GOT3 (cell line): Measurements from ENCODE around the gene CBL.
"Not testable (repeated sequence)": the region's sequence is repeated elsewhere in the genome, so short reads cannot be mapped to it uniquely, and the experiment has no call there.

ENCODE experiments used
- DNase-seq: peaks from one replicate; lab custom pipeline; 2025; ENCODE audit warnings: mixed read lengths; lab: John Stamatoyannopoulos, UW

Gene CBL

GRCh38 chr11:119218141-119218878 is 12.2 kb downstream of the CBL start:
- no peak for DNase-seq

DNA sequence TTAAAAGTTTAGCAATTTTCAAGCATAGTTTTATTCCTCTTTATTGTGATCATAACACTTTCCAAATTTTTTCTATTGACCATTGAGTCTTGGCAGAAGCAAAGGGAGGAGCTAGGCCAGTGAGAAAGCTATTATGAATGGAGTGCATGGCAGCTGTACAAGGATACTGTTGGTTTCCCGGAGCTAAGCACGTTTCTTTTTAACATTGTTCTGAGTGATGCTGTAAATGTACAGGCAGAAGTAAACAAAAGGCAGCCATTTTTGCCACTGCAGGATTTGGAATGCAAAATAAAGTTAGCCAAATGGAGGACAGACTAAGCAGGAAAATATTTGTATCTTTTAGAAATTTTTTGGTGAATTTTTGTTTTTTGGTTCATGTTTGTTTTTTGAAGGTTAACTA is 16.2 kb downstream of the CBL start:
- DNase-seq: no peak

DNA sequence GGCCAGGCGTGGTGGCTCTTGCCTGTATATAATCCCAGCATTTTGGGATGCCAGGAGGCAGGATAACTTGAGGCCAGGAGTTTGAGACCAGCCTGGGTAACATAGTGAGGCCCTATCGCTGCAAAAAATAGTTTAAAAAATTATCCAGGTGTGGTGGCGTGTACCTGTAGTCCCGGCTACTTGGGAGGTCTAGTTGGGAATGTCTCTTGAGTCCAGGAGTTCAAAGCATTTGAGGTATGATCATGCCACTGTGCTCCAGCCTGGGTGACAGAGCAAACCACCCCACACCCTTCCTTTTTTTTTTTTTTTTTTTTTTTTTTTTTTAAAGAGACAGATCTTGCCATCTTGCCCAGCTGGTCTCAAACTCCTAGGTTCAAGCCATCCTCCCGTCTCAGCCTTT is 16.8 kb downstream of the CBL start:
- DNase-seq: no peak

DNA sequence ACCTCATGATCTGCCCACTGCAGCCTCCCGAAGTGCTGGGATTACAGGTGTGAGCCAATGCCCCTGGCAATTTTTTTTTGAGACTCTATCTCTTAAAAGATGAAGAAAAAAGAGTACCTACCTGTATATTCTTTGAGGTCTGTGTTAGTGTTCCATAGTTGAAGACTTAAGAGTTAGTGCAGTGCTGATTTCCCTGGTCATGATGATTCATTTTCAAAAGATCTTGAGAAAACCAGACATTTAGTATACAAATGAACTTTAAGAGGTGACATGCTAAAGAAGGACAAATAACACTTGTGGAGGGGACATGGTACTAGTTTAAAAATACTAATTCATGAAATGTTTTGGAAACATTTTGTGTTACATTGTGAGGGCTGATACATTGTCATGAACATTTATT is 17.7 kb downstream of the CBL start:
- no peak for DNase-seq

DNA sequence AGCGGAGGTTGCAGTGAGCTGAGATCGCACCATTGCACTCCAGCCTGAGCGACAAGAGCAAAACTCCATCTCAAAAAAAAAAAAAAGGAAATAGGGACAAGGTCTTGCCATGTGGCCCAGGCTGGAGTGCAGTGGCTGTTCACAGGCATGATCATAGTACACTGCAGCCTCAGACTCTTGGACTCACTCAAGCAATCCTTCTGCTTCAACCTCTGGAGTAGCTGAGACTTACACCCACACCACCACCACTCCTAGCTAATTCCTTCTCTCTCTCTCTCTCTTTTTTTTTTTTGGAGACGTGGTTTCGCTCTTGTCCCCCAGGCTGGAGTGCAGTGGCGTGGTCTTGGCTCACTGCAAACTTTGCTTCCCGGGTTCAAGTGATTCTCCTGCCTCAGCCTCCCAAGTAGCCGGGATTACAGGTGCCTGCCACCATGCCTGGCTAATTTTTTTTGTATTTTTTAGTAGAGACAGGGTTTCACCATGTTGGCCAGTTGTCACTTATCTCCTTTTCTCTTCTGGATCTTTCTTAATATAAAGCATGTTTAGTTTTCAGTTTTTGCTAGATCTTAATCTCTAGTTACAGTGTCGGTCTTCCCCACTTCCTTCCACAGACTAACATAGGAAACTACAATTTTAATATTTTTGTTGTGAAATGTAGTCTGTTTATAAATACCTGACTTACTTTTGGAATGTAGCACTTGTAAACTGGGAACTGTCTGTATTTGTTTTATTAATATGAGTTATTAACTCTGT is 22.6 kb downstream of the CBL start:
- not testable (repeated sequence) for DNase-seq

- no peak for DNase-seq
Measured at GRCh38 chr11:119229288-119229672, 23.1 kb downstream of the CBL start.

- DNase-seq: no peak
Measured at GRCh38 chr11:119229741-119230140, 23.6 kb downstream of the CBL start.

GRCh38 chr11:119236490-119236889 is 30.4 kb downstream of the CBL start:
- no peak for DNase-seq

DNA sequence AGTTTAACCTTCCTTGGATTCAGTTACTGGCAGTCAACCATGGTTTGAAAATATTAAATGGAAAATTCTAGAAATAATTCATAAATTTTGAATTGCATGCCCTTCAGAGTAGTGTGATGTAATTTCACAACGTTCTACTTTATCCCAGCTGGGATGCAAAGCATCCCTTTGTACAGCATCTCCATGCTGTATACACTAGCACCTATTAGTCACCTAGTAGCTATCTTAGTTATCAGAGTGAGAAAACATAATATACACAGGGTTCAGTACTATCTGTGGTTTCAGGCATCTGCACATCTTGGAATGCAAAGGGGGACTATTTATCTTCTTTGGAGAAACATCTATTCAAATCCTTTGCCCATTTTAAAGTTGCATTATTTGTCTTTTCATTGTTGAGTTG is 30.8 kb downstream of the CBL start:
- no peak for DNase-seq

- DNase-seq: no peak
Measured at GRCh38 chr11:119237515-119237914, 31.4 kb downstream of the CBL start.

GRCh38 chr11:119248750-119249670 is 42.9 kb downstream of the CBL start:
- no peak for DNase-seq

DNA sequence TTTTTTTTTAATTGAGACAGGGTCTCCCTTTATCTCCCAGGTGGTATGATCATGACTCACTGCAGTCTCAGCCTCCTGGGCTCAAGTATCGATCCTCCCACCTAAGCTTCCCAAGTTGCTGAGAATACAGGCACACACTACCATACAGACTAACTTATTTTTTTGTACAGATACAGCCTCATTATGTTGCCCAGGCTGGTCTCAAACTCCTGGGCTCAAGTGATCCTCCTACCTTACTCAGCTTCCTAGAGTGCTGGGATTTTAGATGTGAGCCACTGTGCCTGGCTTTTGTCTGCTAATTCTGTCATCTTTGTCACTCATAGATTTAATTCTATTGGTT is 43.5 kb downstream of the CBL start:
- DNase-seq: no peak

- no peak for DNase-seq
Measured at GRCh38 chr11:119251114-119251513, 45.0 kb downstream of the CBL start.

DNA sequence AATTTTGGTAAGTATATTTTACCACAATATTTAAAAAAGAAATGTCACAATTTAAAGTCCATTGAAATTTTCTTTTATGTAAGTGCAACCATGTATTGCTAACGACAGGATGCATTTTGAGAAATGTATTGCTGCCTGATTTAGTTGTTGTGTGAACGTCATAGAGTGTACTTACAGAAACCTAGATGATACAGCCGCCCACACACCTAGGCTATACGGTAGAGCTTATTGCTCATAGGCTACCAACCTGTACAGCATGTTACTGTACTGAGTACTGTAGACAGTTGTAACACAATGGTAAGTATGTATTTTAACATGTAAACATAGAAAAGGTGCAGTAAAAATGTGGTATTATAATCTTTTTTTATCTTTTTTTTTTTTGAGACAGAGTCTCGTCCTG is 48.1 kb downstream of the CBL start:
- DNase-seq: no peak

GRCh38 chr11:119258180-119258579 is 52.0 kb downstream of the CBL start:
- DNase-seq: no peak

- no peak for DNase-seq
Measured at GRCh38 chr11:119258983-119259382, 52.8 kb downstream of the CBL start.

DNA sequence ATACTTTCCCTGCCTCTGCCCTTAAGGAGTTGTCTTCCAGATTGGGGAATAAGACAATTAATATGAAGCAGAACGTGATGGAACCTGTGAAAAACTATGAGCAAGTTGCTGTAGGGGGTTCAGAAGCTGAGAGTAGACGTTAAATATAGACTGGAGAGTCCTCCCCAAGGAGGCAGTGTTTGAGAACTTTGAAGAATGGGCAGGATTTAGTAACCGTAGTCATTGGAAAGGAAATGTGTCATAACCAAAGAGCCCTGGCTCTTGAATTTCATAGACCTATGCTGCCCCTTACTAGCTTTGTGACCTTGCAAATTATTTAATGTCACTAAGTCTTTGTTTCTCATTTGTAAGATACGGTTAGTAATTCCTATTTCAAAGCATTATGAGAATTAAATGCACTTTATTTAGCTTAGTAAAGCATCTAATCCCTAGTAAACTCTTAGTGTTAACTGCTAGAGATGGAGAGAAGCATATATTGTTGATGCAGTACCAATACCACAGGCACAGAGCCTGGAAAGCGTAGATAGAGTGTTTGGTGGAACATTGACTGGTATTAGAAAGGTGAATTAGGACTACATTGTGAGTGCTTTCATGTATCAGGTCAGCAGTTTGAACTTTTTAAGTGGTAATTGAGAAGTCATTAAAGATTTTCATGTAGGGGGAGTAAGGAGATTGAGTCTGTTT is 56.7 kb downstream of the CBL start:
- DNase-seq: no peak

GRCh38 chr11:119263352-119263940 is 57.3 kb downstream of the CBL start:
- no peak for DNase-seq

DNA sequence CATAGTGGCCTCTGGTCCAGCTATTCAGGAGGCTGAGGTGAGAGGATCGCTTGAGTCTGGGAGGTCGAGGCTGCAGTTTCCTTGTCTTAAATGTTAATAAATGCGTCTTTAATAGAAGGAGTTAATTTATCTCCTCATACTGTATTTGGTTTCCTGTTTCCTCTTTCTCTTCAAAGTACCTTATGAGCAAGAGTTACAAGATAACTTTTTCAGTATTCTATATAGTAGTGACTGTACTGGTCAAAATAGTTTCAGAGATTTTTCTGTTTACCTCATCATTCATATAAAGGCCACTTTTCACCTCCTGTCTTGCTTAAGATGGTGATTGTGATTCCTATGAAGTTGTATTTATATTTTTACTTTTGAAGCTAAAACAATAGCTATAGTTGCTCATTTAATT is 59.9 kb downstream of the CBL start:
- DNase-seq: no peak

DNA sequence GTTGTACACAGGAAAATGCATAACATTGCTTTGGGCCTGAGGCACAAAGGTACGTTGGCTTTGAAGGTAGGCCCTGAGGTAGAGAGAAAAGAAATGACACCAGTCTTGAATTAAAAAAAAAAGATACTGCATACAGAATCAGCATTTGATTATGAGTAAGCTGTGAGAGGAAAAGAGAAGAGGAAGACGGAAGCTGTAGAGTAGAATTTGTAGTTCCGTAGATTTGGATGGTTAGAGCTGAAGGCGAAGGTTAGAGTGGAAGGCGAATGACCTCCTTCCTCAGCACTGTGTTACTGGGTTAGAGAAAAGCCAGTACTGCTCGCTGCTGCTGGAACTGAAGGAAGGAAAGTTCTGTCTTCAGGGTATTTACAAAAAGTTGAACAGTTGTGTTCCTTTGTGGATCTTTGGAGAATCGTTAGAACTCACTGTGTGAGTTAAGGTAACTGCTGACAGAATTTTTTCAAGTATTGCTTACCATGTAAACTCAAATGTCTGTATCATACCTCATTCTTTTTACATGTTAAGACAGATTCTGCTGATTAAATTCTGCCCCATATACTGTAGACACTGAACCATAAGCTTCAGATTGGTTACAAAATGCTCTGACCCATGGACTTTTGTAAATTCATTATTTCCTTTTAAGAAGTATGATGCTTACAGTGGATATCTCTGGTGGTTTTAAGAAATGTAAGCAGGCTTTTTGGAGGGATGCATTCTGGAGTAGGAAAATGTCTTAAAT is 60.5 kb downstream of the CBL start:
- no peak for DNase-seq

GRCh38 chr11:119267645-119268044 is 61.5 kb downstream of the CBL start:
- DNase-seq: no peak
